SKM-1 treated with dmso at 0.1 percent for 144 hours (cell line): ENCODE measurements around the gene VGF.

Source experiments
- DNase-seq: peaks from one replicate; lab custom pipeline; 2025; ENCODE audit not compliant: unreplicated experiment; lab: John Stamatoyannopoulos, UW

The VGF gene

DNA sequence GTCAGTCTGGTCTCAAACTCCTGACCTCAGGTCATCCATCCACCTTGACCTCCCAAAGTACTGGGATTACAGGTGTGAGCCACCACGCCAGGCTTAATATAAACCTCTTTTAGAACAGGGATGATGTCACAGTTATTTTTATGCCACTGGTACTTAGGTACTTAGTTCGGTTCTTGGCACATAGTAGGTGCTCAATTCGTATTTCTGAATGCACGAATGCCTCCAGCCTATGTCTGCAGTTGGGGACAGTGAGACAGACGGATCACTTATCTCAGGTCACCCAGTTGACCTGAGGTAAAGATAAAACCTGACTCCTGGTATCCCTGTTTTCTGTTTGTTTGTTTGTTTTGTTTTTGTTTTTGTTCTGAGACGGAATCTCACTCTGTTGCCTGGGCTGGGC, 20.8 kb upstream of the VGF start:
- no peak for DNase-seq

DNA sequence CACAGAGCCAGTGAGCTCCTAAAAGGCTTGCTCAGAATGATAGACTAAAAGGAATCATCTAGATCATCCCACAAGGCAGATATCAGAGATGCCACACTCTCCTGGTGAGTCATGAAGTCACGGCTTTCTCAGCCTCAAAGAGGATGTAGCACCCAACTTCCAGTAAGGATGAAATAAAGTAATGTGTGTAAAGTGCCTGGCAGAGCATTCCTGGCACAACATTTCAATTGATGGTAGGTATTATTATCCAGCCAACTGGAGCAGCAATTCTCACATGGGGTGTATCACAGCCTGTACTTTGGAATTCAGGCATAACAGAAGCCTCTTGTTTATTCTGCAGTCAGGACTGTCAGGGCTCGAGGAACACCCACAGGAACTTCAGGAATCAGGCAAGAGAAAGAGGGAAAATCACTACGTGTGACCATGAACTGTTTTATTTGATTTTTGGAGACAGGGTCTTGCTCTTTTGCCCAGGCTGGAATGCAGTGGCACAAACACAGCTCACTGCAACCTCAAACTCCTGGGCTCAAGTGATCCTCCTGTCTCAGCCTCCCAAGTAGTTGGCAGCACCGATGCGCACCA, 20.0 kb upstream of the VGF start:
- no peak for DNase-seq

DNA sequence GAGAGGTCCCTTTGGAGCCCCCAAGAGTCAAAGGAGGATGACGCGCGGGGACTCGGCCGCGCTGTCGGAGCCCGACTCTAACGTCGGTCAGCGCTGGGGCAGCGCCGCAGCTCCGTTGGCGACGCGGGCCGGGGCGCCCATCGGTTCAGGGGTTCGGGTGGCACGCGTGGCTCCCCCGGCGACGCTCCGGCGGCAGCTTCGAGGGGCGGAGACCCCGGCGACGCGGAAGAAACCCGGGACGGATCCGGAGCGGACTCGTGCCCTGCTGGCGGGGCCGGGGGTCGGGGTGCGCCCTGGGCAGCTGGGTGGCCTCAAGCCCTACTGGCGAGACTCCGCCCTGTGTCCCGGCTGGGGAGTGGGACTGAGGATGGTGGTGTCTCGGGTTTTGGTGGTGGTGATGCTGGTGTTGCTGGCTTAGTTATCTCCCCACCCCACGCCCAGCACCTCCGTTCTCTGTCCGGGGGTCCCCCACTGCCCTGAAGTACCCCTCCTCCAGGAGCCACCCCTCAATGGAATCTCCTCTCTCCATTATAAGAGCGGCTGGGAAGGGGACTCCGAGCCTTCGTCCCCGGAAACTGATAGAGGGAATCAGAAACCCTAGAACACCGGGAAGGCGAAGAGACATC, 14.9 kb upstream of the VGF start, which contains the start of gene NAT16:
Gene NAT16 (minus strand): TSS at position 164 of the 626 bp plus-strand sequence. CDS start 5,486 bp downstream, outside the sequence.
- DNase-seq: no peak

DNA sequence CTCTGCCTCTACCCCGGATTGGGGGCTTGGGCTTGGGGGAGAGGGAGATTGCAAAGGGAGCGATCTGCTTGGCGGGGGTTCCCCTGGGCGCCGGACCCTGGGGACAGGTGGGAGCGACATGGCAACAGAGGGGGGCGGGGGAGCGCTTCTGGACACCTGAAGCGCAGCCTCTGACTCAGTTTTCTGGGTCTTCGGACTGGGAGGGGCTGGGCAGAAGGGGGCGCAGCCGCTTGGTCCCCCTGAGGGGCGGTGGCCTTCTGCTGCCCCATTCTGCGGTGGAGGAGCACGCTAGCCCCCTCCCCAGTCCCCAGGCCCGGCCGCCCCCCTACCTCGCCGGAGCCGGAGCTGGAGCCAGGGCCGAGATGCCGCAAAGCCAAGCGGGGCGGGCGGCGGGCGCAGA, 14.3 kb upstream of the VGF start:
- DNase-seq: no peak

DNA sequence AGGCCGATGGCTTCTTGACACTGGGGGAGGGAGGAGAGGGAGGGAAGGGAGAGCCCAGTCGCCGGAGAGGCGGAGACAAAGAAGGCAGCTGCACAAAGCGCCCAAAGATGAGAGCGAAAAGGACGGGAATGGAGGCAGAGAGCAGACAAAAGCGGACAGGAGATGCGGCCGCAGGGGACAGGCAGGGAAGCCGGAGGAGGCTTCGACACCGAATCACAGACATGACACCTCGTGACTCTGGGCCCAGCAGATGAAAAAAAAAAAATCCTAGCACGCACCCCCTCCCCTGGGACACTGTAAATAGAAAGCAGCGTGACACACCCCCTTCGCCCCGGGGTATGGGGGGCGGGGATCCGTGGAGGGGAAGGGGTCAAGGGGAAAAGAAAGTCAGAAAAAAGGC, 13.7 kb upstream of the VGF start:
- no peak for DNase-seq

DNA sequence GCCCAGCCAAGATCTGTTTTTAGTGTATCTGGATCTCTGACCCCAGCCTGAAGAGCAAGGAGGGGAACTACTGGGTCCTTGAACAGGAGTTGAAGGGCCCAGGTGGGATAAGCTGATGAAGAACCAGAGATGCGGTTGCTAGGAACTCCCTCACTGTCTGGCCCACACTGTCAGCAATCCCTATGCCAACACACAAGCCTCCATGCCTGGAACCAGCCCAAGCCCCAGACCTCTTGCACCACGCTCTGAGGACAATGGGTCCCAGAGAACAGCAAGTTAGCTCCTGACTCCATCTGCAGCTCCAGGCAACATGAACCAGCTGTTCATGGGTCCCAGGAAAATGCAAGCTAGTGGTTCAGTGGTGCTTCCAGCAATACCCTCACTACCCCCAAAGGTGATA, 12.3 kb upstream of the VGF start:
- no peak for DNase-seq

DNA sequence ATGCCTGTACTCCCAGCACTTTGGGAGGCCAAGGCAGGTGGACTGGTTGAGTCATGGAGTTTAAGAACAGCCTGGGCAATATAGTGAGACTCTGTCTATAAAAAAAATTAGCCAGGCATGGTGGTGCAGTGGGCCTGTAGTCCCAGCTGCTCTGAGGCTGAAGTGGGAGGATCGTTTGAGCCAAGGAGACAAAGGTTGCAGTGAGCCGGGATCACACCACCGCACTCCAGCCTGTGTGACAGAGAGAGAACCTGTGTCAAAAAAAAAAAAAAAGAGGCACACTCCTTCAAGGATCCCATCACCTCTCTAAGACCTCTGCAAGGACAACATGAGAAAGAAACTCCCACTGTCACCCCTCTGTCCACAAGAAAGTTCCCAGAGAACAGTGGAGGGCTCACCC, 10.3 kb upstream of the VGF start:
- DNase-seq: no peak

DNA sequence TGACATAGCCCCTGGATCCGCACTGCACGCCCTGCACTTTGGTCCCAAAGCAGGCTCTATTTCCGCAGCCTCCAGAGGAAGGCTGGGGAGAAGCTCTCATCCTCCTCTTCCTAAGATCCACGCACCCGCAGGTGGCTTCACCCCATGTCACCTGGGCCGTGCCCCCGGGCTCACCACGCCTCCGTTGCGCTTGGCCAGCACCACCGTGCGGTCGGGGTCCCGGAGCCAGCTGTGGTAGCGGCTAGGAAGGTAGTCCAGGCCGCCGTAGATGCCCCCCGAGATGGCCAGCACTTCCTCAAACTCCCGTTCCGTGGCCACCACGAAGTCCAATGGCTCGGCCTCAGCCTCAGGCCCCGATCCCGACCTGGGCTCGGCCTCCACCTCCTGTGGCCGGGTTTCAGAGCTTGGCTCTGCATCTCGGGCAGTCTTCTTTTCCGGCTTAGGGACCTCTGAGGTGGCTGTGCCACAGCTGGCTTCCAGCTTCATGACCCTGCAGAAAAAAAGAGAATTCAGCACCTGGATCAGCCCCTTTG, 9.0 kb upstream of the VGF start:
- DNase-seq: no peak

DNA sequence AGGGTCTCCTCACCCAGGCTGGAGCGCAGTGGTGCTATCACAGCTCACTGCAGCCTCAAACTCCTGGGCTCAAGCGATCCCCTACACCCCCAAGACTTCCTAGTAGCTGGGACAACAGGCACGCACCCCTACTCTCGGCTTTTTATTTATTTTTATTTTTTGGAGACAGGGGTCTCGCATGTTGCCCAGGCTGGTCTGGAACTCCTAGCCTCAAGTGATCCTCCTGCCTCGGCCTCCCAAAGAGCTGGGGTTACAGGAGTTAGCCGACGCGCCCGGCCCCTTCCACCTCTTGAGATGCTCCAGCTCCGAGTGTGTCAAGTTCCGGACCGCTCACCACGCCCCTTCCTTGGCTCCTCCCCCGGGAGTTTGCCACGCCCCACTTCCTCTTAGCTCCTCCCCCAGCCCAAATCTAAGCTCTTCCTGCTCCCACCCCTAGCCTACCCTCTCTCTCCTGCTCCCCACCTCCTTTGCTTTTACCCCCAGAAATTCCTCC, 8.4 kb upstream of the VGF start:
- no peak for DNase-seq

DNA sequence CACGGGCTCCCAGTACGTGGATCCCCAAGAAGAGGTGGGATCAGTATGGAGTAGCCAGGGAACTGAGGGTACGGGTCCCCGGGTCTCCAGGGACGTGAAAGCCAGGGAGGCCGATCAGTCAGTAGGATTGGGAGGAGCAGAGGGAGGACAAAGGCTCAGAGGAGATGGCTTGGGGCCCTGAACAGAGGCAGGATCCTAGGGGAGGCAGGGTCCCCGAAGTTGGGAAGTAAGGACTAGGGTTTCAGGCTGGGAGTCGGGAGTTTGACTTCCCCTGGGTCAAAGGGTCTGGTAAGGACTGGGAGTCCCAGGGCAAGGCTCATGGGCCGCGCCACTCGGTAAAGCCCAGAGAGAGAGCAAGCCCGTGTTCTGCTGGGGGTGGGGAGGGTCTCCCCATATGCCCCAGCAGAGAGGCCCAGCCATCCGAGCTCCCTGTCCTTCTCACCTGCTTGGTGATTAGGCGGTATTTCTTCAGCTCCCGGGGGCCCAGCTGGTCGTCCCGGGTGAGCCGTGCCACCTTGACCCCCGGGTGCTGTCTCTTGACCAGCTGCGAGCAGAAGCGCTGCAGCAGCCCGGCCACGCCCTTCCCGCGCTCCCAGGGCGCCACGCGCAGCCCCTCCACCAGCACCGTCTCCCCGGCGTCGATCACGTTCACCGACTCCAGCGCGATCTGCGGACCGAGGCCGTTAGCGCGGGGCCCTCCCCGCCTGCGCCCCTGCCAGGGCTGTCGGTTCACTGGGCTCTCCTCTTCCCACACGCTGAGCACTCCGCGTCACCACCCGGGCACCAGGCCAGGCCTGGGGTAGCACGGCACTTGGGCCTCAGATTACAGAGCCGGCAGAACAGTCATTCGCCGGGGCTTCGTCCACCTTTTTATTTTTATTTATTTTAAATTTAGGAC, 7.7 kb upstream of the VGF start:
- DNase-seq: no peak

DNA sequence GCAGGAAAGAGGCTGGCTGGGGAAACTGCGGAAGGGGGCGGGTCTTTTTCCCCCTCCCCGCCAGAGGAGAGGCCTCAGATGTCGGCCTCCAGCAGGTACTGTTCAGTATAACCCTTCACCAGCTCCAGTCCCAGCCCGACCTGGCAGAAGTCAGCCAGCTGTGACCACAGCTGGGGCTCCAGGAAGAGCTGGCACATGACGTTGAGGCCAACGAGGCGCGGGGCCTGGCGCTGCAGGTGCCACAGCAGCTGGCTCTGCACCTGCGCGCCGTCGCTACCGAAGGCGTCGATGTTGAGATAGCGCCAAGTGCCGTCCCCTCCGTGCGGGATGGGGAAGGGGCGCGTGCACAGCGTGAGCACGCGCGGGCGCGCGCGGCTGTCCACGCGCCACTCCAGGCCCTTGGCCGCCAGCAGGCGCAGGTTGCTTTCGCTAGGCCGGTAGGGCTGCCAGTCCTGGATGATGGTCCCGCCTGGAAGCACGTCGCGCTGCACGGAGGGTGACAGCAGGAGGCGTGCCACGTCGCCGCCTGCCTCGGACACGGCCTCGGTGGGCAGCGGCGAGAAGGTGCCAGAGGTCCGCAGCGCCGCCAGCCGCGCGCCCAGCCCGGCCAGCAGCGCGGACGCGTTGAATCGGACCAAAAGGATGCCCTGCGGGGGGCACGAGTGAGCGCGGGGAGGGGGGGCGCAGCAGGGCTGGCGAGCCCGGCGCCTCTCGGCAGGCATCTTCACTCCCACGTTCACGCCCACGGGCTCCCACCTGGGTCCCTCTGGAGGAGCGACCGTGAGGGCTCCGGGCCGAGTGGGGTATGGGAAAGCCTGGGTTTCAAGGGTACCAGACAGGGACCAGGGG, 6.9 kb upstream of the VGF start:
- DNase-seq: no peak

DNA sequence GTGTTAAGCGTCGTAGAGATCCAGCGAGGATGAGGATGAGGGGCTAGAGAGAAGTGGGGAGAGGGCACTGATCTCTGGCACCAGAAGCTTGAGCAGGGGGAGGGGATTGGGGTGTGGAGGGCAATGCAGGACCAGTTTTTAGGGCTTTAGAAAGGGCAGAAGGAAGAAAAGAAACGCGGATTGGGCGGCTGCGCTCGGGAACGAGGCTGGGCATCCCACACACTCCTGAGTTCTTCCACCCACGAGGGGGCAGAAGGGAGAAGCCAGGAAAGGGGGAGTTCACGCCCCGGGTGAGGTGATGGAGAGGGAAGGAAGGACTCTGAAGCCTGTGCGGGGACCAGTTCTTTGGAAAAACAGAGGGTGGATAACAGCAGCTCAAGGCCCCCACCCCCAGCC, 6.1 kb upstream of the VGF start:
- DNase-seq: no peak

DNA sequence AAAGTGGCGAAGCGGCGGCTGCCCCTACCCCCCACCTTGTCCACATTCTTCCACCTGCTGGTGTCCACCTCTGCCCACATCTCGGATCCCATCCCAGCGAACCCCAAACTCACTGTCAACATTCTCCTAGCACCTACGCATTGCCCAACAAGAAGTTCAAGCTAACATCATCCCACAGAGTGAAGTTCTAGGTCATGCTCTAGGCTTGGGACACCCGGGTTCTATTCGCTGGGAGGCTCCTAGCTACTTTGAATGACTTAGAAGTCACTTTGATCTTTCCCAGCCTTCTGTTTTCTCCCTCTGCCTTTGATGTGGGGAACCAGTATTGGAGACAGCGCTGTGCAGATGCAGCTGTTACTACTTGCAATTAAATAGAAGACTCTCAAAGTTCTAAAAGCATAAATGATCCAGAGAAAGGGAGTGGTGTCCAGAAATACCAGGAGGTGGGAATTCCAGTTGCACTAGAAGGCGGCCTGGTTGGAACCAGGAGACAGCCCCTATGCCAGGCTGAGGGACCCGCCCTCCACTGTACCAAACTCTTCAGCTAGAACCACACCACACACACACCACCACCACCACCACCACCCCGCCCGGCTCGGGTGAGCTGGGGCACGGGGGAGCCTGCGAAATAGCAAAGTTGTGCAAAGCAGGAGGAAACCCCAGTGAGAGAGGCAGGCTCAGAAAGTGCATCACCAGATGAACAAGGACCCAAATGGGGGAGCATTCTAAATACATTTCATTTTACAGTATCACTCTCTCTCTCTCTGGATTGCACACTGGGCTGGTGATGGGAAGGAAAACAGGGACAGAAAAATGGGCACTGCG, 5.5 kb upstream of the VGF start:
- DNase-seq: no peak

DNA sequence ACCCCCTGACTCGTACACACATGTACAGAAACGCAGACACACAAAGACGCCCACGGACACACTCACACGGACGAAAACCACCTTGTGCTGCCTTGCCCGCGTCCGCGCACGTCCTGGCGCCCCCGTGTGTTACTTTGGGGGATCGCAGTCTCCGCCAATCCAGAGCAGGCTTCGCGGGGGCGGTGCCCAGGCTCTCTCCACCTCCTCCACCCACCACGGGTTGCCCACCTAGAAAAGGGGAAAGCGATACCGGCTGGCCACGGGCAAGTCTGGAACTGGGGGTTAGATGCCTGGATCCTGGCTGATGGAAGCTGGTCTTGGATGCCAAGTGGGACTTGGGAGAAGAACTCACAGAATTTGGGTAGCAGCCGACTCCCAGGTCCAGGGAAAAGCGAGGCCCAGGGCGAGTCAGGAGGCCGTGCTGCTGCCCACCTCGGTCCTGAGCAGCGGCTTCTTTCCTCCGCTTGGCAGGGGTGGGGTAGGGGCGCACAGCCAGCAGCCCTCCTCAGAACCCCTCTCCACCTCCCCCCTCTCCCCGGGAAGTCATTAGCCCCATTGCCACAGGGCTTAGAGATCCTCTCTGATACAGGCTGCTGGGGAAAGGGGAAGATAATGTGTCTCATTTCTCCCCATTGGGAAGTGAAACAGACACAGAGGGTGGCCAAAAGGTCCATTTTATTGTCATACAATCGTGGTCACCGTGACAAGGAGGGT, 4.6 kb upstream of the VGF start:
- DNase-seq: peak; percentile 18

DNA sequence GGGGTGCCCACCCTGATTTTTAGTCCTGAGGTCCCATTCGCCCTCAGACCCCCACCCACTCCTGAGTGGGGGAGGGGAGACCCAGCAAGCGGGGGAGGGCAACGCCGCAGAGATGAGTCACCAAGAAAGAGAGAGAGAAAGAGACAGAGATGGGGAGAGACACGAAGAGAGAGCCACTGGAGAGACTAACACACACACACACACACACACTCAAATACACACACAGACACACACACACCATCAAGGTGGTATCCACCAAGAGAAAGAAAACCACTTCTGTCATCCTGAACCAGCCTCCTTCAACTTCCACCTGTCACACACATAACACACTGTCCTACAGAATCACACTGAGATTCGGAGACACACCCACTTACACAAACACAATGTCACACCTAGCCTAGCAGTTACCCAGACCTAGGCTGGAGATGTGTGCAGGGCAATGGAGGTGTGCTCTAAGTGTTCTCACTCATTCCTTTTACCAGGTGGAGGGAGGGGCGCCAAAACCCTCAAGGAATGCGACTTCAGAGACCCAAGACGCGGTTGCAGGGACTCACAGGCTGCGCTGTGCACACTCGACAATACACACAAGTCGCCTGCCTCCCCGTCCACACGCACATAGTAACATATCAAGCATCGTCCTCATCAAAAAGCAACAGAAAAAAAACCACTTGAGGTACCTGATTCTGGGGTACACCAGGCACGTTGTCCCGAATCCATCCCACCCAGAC, 3.9 kb upstream of the VGF start:
- no peak for DNase-seq

DNA sequence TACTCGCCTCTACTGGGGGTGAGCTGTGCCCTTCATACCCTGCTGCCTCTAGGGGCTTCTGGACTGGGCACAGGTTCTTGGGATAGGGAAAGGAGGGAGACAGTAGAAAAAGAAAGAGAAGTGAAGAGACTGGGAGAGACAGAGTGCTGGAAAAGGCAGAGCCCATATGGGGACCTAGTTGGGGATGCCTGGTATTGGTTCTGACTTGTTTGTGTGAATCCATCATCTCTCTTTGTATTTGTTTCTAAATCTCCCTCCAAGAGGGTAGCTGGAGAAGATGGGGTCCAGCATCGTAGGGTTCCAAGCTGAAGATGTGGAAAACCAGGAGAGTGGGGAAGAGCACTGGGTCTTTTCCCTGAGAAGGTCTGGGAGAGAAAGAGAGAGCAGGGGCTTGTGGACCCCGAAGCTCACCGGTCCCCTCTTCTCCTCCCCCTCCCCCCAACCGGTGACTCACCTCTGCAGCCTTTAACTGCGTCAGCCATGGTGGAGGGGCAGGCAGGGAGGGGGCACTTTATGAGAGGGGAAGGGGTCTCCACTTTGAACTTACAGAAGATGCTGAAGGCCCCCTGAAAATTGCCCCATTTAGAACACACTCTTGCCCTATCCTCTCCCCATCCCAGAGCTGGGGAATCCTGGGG, 3.2 kb upstream of the VGF start:
- DNase-seq: no peak

DNA sequence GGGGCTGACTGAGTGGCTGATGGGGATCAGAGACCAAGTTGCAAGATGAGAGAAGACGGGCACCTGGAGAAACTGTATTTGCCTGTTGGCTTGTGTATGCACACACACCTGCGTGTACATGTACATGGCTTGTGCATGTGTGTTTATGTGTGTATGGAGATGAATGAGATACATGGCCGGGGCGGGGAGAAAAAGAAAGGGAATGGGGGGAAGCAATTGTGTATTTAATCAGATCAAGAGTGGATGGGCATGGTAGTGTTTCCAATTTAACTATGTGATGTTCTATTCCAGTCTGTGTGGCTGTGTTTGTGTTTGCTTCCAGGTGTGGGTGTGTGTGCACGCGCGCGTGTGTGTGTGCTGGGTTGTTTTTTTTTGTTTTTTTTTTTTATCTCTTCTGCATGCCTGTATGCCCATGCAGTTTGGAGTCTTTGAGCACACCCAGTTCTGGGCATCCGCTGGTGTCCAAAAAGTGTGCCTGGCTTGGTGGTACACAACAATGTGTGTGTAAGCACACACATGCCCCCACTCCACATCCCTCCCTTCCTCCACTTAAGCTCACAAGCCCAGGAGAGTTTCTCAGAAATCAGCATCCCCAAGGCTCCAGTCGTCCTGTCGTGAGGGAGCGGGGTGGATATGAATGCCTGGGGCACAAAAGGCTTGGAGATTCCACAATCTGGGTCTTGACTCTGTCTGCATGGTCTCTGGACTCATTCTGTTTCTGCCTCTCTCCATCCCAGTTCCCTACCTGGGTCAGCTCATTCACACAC, 2.5 kb upstream of the VGF start:
- DNase-seq: no peak
